Activated naive CD8-positive, alpha-beta T cell treated with anti-CD3 and anti-CD28 coated beads, Interleukin-2, amount 50 U/mL, for 24 hours (primary cell): ENCODE results near the gene TCEANC.
"Not testable (repeated sequence)": the region's sequence is repeated elsewhere in the genome, so short reads cannot be mapped to it uniquely, and the experiment has no call there.

Experiments
- ATAC-seq: fragments of 150-1000 bp; cut with Tn5 transposase; one replicate; pipeline ENCODE4 v1.10.0; 2021
- DNase-seq: peaks from one replicate; pipeline ENCODE4 v3.0.0; 2021
- H3K27ac Mint-ChIP-seq: one replicate; pipeline ENCODE4 v1.8.0; 2021; ENCODE audit warnings: mild to moderate bottlenecking, mixed read lengths
- H3K27me3 Mint-ChIP-seq: one replicate; pipeline ENCODE4 v1.8.0; 2021; ENCODE audit warnings: mixed read lengths
- H3K36me3 Mint-ChIP-seq: one replicate; pipeline ENCODE4 v1.8.0; 2021; ENCODE audit warnings: low read depth, mixed read lengths
- H3K4me1 Mint-ChIP-seq: one replicate; pipeline ENCODE4 v1.8.0; 2021; ENCODE audit warnings: mixed read lengths
- H3K4me3 Mint-ChIP-seq: one replicate; pipeline ENCODE4 v1.8.0; 2021; ENCODE audit warnings: mild to moderate bottlenecking, moderate library complexity, mixed read lengths
- H3K9me3 Mint-ChIP-seq: one replicate; pipeline ENCODE4 v1.8.0; 2021; ENCODE audit warnings: mixed read lengths

TCEANC gene

DNA sequence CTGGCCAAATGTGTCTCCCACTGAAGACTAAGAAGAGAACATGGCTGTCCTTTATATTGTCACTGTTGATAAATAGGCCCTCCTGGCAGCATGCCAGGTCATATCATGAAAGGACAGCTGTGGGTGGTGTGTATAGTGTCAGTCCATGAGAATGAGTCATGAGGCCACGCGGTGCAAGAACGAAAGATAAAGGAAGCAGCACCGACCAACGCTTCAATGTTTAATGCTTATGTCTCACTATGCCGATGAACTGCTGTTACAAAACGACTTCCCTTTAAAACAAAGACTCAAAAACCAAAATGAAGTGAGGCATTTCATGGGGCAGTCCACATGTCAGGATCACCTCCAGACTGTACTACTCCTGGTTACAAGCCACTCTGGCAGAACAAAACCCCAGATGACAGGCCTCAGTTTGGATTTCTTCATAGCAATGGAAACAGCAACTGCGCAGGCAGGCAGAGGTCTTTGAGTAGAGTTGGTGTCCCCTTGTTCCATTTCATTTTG lies 5.2 kb upstream of the TCEANC start:
- Mint-ChIP-seq H3K4me3 (no peak overlapping the region), H3K27me3 (no peaks in the 10 kb centered on the region), H3K9me3 (no peaks in the 10 kb centered on the region), H3K27ac (peak overlapping the region; percentile 80), H3K36me3 (no peaks in the 10 kb centered on the region), H3K4me1 (peaks cover 17% of the 10 kb centered on the region)
- ATAC-seq (peak; percentile 86), DNase-seq (peak; percentile 42)

DNA sequence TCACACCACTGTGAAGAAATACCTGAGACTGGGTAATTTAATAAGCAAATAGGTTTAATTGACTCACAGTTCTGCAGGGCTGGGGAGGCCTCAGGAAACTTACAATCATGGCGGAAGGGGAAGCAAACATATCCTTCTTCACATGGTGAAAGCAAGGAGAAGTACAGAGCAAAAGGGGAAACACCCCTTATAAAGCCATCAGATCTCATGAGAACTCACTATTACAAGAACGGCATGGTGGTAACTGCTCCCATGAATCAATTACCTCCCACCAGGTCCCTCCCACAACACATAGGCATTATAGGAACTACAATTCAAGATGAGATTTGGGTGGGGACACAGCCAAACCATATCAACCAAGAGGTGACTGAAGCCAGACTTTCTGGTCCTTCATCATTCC lies 4.6 kb upstream of the TCEANC start:
- DNase-seq, H3K27ac Mint-ChIP-seq: not testable (repeated sequence)

GRCh38 chrX:13649838-13650237 lies 3.1 kb upstream of the TCEANC start:
- Mint-ChIP-seq H3K4me1 (peaks cover 21% of the 10 kb centered on the region), H3K9me3 (no peaks in the 10 kb centered on the region), H3K4me3 (no peak overlapping the region), H3K27ac (no peak overlapping the region), H3K36me3 (no peaks in the 10 kb centered on the region), H3K27me3 (no peaks in the 10 kb centered on the region)
- DNase-seq (no peak), ATAC-seq (no peak)

More for the DNA sequence above, 4.6 kb upstream of the TCEANC start:
- H3K4me3 Mint-ChIP-seq, H3K36me3 Mint-ChIP-seq, ATAC-seq, H3K9me3 Mint-ChIP-seq, H3K27me3 Mint-ChIP-seq: not testable (repeated sequence)
- peaks cover 17% of the 10 kb centered on the region for H3K4me1 Mint-ChIP-seq

DNA sequence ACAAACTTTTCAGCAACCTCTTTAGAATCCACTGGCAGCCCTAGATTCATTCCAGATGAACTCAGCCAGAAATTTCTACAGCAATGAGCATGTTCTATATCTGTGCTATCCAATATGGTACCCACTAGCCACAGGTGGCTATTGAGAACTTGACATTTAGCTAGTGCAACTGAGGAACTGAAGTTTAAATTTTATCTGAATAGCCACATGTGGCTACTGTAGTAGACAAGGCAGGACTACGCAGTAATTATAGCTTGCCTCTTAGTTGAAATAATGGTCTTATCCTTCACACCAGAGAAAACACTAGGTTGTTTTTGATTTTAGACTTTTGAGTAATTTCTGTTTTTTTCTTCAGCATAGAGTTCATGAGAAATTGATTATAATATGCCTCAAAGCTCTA lies 2.6 kb upstream of the TCEANC start:
- Mint-ChIP-seq H3K27me3 (no peaks in the 10 kb centered on the region), H3K4me1 (peaks cover 24% of the 10 kb centered on the region), H3K27ac (no peak overlapping the region), H3K9me3 (no peaks in the 10 kb centered on the region), H3K36me3 (no peaks in the 10 kb centered on the region), H3K4me3 (no peak overlapping the region)
- ATAC-seq (no peak), DNase-seq (no peak)

DNA sequence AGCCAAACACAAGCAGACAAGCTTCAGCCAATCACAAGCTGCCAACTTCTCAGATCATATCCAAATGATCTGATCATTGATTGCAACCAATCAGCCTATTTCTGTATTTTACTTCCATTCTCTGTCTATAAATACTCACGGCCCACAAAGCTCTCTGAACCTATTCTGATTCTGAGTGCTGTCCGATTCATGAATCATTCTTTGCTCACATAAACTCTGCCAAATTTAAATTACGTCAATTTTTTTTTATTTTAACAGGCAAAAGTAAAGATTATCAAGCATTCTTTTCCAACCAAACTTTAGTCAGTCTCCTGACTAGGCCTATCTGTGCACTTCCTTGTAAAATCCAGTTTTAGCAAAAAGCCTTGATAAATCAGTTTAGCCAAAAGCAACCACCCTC lies 1.8 kb upstream of the TCEANC start:
- Mint-ChIP-seq H3K4me3 (no peak overlapping the region), H3K36me3 (no peaks in the 10 kb centered on the region), H3K4me1 (peaks cover 24% of the 10 kb centered on the region), H3K27me3 (no peaks in the 10 kb centered on the region), H3K9me3 (no peaks in the 10 kb centered on the region), H3K27ac (no peak overlapping the region)
- no peak for ATAC-seq
- no peak for DNase-seq

GRCh38 chrX:13652287-13652793 lies 601 bp upstream of the TCEANC start:
- H3K4me1 Mint-ChIP-seq = peaks cover 21% of the 10 kb centered on the region
- no peaks in the 10 kb centered on the region for H3K9me3 Mint-ChIP-seq
- no peaks in the 10 kb centered on the region for H3K27me3 Mint-ChIP-seq
- ATAC-seq (no peak), DNase-seq (no peak)
- H3K27ac Mint-ChIP-seq = peak overlapping the region; percentile 86
- no peaks in the 10 kb centered on the region for H3K36me3 Mint-ChIP-seq
- peak overlapping the region; percentile 81 for H3K4me3 Mint-ChIP-seq

GRCh38 chrX:13654116-13654515 lies 1.2 kb downstream of the TCEANC start:
- peaks cover 18% of the 10 kb centered on the region for H3K4me1 Mint-ChIP-seq
- no peaks in the 10 kb centered on the region for H3K9me3 Mint-ChIP-seq
- DNase-seq (no peak), ATAC-seq (no peak)
- H3K27me3 Mint-ChIP-seq = no peaks in the 10 kb centered on the region
- H3K4me3 Mint-ChIP-seq = no peak overlapping the region
- H3K36me3 Mint-ChIP-seq = no peaks in the 10 kb centered on the region
- no peak overlapping the region for H3K27ac Mint-ChIP-seq

DNA sequence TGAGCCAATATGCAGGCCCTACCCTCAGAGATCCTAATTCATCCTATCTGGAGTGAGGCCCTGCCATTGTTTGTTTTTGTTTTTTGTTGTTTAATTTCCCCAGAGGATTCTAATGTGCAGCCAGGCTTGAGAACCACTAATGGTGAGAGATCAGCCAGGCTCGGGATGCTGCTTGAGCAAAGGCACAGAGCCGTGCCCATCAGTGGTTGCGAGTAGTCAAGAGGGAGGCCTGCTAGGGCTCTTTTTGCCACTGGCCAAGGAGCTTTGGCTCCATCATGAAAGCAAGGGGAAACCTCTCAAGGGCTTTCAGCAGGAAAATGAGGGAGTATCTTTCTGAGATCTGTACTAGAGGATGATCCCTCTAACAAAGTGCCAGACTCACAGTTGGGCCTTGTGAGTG lies 2.7 kb downstream of the TCEANC start:
- DNase-seq (no peak), ATAC-seq (no peak)
- Mint-ChIP-seq H3K4me3 (no peak overlapping the region), H3K27ac (no peak overlapping the region), H3K9me3 (no peaks in the 10 kb centered on the region), H3K4me1 (peaks cover 20% of the 10 kb centered on the region), H3K36me3 (no peaks in the 10 kb centered on the region), H3K27me3 (no peaks in the 10 kb centered on the region)

GRCh38 chrX:13658602-13659001 lies 5.7 kb downstream of the TCEANC start:
- Mint-ChIP-seq H3K9me3 (no peaks in the 10 kb centered on the region), H3K27me3 (no peaks in the 10 kb centered on the region), H3K4me1 (peaks cover 18% of the 10 kb centered on the region), H3K36me3 (no peaks in the 10 kb centered on the region), H3K27ac (peak overlapping the region; percentile 30), H3K4me3 (no peak overlapping the region)
- ATAC-seq (no peak), DNase-seq (no peak)

- ATAC-seq = no peak
- no peaks in the 10 kb centered on the region for H3K9me3 Mint-ChIP-seq
- H3K4me3 Mint-ChIP-seq = no peak overlapping the region
- no peaks in the 10 kb centered on the region for H3K36me3 Mint-ChIP-seq
- H3K4me1 Mint-ChIP-seq = peaks cover 18% of the 10 kb centered on the region
- H3K27ac Mint-ChIP-seq = no peak overlapping the region
- H3K27me3 Mint-ChIP-seq = no peaks in the 10 kb centered on the region
- DNase-seq = no peak
Measured at GRCh38 chrX:13659063-13659462, 6.1 kb downstream of the TCEANC start.

DNA sequence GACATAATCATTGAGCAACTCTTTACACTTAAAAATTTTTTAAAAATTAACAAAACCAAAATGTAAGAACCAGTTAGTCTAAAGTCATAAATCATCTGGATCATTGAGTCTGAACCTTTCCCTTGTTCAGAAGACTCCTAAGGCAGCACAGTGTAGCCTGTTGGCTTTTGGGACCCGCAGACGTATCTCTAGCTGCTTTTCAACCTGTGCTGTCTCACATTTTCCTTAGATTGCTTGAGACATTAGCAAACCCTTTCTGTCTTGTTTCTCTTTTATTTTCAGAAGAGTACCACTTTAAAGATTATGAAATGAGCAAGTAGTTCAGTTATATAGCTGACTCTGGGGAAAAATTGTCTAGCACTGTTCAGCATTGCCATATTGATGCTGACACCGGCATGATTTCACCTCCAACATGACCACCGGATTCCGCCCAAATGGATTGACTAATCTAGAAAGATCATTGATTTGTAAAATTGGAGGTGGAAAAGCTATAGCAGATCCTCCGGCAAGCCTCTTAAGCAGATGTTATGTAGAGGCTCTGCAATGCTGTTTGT lies 8.9 kb downstream of the TCEANC start:
- DNase-seq (no peak), ATAC-seq (peak; percentile 24)
- H3K4me1 Mint-ChIP-seq = peaks cover 12% of the 10 kb centered on the region
- peak overlapping the region; percentile 12 for H3K27ac Mint-ChIP-seq
- H3K36me3 Mint-ChIP-seq = no peaks in the 10 kb centered on the region
- H3K4me3 Mint-ChIP-seq = no peak overlapping the region
- H3K27me3 Mint-ChIP-seq = no peaks in the 10 kb centered on the region
- no peaks in the 10 kb centered on the region for H3K9me3 Mint-ChIP-seq

GRCh38 chrX:13662355-13662791 lies 9.4 kb downstream of the TCEANC start:
- DNase-seq = no peak
- Mint-ChIP-seq H3K9me3 (no peaks in the 10 kb centered on the region), H3K4me3 (no peak overlapping the region), H3K27ac (no peak overlapping the region), H3K27me3 (no peaks in the 10 kb centered on the region), H3K36me3 (no peaks in the 10 kb centered on the region), H3K4me1 (peaks cover 12% of the 10 kb centered on the region)
- no peak for ATAC-seq

GRCh38 chrX:13664020-13664419 lies 11.1 kb downstream of the TCEANC start:
- no peak for ATAC-seq
- H3K36me3 Mint-ChIP-seq = no peaks in the 10 kb centered on the region
- no peaks in the 10 kb centered on the region for H3K9me3 Mint-ChIP-seq
- no peak for DNase-seq
- H3K27me3 Mint-ChIP-seq = no peaks in the 10 kb centered on the region
- no peak overlapping the region for H3K4me3 Mint-ChIP-seq
- H3K4me1 Mint-ChIP-seq = peaks cover 15% of the 10 kb centered on the region
- H3K27ac Mint-ChIP-seq = no peak overlapping the region

GRCh38 chrX:13666836-13667235 lies 13.9 kb downstream of the TCEANC start:
- no peaks in the 10 kb centered on the region for H3K9me3 Mint-ChIP-seq
- no peaks in the 10 kb centered on the region for H3K27me3 Mint-ChIP-seq
- ATAC-seq = no peak
- no peak overlapping the region for H3K27ac Mint-ChIP-seq
- H3K4me1 Mint-ChIP-seq = peaks cover 36% of the 10 kb centered on the region
- no peaks in the 10 kb centered on the region for H3K36me3 Mint-ChIP-seq
- H3K4me3 Mint-ChIP-seq = no peak overlapping the region
- no peak for DNase-seq

DNA sequence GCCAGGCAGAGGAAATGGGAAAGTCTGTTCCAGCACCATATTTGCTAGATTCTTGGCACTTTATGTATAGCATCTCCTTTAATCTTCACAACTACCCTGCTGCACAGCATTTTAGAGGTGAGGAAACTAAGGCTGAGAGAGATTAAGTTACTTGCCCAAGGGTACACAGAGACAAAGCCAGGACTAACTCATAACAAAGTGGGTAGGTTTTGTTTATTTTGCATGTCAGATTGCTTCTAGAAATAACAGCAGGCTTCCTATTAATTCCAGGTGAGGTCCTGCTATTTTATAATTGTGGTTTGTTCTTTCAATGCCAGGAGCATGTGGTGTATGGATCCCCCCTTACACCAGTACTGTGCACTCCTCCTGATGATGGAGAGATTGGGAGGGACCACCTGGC lies 15.0 kb downstream of the TCEANC start:
- H3K9me3 Mint-ChIP-seq = no peaks in the 10 kb centered on the region
- H3K36me3 Mint-ChIP-seq = no peaks in the 10 kb centered on the region
- H3K4me1 Mint-ChIP-seq = peaks cover 32% of the 10 kb centered on the region
- no peak overlapping the region for H3K4me3 Mint-ChIP-seq
- H3K27me3 Mint-ChIP-seq = no peaks in the 10 kb centered on the region
- DNase-seq (no peak), ATAC-seq (no peak)
- H3K27ac Mint-ChIP-seq = no peak overlapping the region
